NB4 (cell line): ENCODE data around the gene EEPD1.

Experiments
- POLR2A ChIP-seq: IDR thresholded peaks from 2 replicates; pipeline ENCODE4 v1.6.1; 2011; ENCODE audit warnings: mild to moderate bottlenecking; ENCODE audit not compliant: insufficient read length; ENCODE audit errors: extremely low read depth
- TF ChIP-seq, protein P1 (sequence below): IDR thresholded peaks from one replicate; pipeline ENCODE4 v1.5.1; 2012; ENCODE audit warnings: low read depth, low read length

GRCh38 chr7:36277249-36277542 is 124.1 kb downstream of the EEPD1 start:
- no peak for TF ChIP-seq POLR2A
- TF ChIP-seq, protein P1, sequence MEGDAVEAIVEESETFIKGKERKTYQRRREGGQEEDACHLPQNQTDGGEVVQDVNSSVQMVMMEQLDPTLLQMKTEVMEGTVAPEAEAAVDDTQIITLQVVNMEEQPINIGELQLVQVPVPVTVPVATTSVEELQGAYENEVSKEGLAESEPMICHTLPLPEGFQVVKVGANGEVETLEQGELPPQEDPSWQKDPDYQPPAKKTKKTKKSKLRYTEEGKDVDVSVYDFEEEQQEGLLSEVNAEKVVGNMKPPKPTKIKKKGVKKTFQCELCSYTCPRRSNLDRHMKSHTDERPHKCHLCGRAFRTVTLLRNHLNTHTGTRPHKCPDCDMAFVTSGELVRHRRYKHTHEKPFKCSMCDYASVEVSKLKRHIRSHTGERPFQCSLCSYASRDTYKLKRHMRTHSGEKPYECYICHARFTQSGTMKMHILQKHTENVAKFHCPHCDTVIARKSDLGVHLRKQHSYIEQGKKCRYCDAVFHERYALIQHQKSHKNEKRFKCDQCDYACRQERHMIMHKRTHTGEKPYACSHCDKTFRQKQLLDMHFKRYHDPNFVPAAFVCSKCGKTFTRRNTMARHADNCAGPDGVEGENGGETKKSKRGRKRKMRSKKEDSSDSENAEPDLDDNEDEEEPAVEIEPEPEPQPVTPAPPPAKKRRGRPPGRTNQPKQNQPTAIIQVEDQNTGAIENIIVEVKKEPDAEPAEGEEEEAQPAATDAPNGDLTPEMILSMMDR: no peak
